ENCODE results near the gene SUPT6H. TPM values are rescaled to one million over a fixed set of nuclear protein-coding genes. Genes with fewer than 3 reads are reported as not detected.

Gene SUPT6H
- total RNA-seq, result 100 to 1,000 TPM in 1 of 2 experiments, 10 to 100 TPM in 1; 88.1 to 105 TPM
- polyA plus RNA-seq, result 10 to 100 TPM in 1 of 3 donors, 1 to 10 TPM in 2; 7.4 to 22.0 (median 10.0) TPM
- 168 to 264 (median 190) reads per million in 6 experiments for total RNA-seq

DNA sequence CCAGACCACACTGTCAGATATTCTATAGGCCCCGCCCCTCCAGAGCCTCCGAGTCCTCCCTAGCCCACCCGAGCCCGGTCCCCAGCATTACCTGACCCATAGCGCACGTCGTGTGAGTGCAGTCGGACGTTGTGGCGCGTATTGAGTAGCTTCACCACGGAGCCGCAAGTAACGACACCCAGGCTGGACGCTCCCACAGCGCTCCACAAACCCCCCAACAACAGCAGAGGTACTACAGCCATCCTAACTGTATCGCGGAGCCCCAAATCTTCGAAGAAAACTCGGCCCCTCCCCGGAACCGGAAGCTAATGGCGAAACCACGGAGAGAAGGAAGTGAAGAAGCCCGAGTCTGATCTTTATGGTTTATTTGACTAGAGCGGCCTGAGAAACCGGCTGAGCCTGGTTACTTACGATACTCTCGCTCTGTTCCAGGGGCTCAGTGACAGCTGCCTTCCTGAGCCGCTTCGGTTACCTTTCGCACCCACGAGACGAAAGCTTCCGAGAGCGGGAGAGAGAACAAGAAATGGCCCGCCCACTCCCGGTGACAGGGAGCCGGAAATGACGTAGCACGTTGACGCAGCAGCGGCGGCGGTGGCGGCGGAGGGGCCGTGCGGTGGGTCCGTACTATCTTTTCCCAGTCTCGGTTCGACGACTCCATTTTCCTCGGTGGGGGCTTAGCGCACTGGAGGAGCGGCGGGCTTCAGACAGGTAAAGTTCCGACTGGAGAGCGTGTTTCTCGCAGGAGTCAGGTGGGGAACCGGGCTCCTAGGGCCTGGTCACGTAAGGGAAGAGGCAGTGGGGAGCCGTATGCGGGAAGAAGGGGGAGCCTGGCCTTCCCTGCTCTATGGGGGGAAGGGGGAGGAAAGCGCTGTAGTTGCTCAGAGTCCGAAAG lies at the start of gene SUPT6H, which contains the start of gene SDF2:
Gene SUPT6H (plus strand): TSS at position 571 of the 892 bp plus-strand sequence. CDS start 11,197 bp downstream, outside the sequence.
Gene SDF2 (minus strand): TSS at position 272 of the 892 bp plus-strand sequence. CDS start 30 bp downstream, at position 242.
- peak; percentile 88 to 89 for ATAC-seq
- Mint-ChIP-seq H3K4me1 (peaks cover 30 to 71% (median 65%) of the 10 kb centered on the region in 4 donors), H3K27me3 (no peaks in the 10 kb centered on the region), H3K4me3 (peak within 1 kb of the TSS; percentile 94 to 100 (median 100)), H3K9me3 (no peaks in the 10 kb centered on the region), H3K27ac (peak within 1 kb of the TSS; percentile 99 to 100 (median 100)), H3K36me3 (peaks cover 0 to 40% (median 18%) of the 10 kb centered on the region in 3 donors)
- peak; percentile 86 to 98 (median 94) for DNase-seq
- POLR2A ChIA-PET, result interaction anchor here (0.6 to 4.6 kb wide), 21 partner anchors 9 to 580 kb away, joined by 3 to 62 read pairs (median 5); partner anchors contain the start of genes ALDOC, BLTP2, PHF12 and POLDIP2

- H3K27me3 Mint-ChIP-seq, result no peaks in the 10 kb centered on the region
- POLR2A ChIA-PET, result interaction anchor here (1.1 to 2.8 kb wide), 2 partner anchors 13 to 119 kb away, joined by 3 to 13 read pairs; partner anchors contain the start of gene SPAG5
- DNase-seq (no peak), ATAC-seq (no peak)
- no peak overlapping the region for H3K4me3 Mint-ChIP-seq
- H3K36me3 Mint-ChIP-seq, result peaks cover 6 to 46% (median 18%) of the 10 kb centered on the region in 3 donors
- H3K27ac Mint-ChIP-seq, result peak overlapping the region in 8 of 10 donors; percentile 5 to 79 (median 59)
- peaks cover 0 to 18% (median 8%) of the 10 kb centered on the region in 4 donors for H3K4me1 Mint-ChIP-seq
- H3K9me3 Mint-ChIP-seq, result no peaks in the 10 kb centered on the region
These were observed 49.5 kb upstream of the SUPT6H start for GRCh38 chr17:28612531-28612930.

DNA sequence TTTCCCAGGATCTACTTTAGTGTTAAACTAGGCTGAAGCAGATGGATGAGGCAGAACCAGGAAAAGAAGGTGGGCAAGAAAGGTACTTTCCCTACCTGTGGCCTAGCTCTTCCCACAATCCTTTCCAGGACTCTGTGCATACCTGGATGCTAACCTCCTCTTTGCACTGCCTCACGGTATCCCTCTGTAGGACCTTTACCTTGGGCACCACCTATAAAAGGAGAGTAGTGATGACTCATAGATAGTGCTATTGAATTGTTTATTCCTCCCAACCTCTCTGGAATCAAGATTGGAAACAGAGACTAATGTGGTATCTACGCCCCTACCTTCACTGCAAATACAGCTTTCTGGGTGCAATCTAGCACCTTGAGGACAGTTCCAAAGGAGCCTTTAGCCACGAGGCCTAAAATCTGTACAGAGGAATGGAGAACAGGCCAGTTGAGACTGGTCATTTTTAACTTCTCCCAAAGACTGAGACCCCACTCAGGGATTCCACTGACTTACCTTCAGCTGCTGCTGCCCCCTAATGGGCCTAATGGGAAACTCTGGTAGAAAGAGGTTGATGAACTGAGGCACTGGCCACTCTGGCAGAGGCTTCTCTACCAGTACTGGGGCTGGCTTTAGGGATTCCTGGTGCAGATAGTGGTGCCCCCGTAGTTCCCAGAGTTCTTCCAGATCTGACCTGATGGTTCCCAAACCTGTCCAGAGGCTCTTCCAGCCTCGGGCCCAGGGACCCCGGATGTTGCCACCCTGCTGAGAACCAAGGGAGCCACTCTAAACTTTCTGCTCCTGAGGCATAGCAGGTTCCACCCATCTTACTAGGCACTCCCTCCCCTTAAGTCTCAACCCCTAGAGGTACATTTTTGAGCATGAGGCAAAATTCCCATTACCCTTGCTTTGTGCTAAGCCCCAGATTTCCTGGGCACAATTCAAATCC lies 48.8 kb upstream of the SUPT6H start:
- ATAC-seq (peak; percentile 50 to 57), DNase-seq (peak in 8 of 10 donors; percentile 7 to 71 (median 42))
- Mint-ChIP-seq H3K4me1 (peaks cover 0 to 18% (median 8%) of the 10 kb centered on the region in 4 donors), H3K36me3 (peaks cover 6 to 53% (median 18%) of the 10 kb centered on the region in 3 donors), H3K4me3 (no peak overlapping the region), H3K27ac (peak overlapping the region in 6 of 10 donors; percentile 5 to 74 (median 64)), H3K9me3 (no peaks in the 10 kb centered on the region), H3K27me3 (no peaks in the 10 kb centered on the region)
- POLR2A ChIA-PET, result interaction anchor here (2.8 kb wide), 1 partner anchor 14 kb away, joined by 13 read pairs; the partner anchor contains the start of gene SPAG5

- peaks cover 6 to 60% (median 18%) of the 10 kb centered on the region in 3 donors for H3K36me3 Mint-ChIP-seq
- no peaks in the 10 kb centered on the region for H3K9me3 Mint-ChIP-seq
- no peak within 1 kb of the TSS for H3K4me3 Mint-ChIP-seq
- DNase-seq (no peak), ATAC-seq (no peak)
- POLR2A ChIA-PET, result no interaction called here
- H3K27ac Mint-ChIP-seq, result peak within 1 kb of the TSS in 5 of 10 donors; percentile 63 to 74 (median 64)
- peaks cover 0 to 18% (median 8%) of the 10 kb centered on the region in 4 donors for H3K4me1 Mint-ChIP-seq
- no peaks in the 10 kb centered on the region for H3K27me3 Mint-ChIP-seq
These were observed 48.0 kb upstream of the SUPT6H start, which contains the start of gene RSKR for GRCh38 chr17:28613931-28614381. Gene RSKR (minus strand): TSS chr17:28614185. CDS start chr17:28614161, 24 bp downstream.

- Mint-ChIP-seq H3K9me3 (no peaks in the 10 kb centered on the region), H3K27me3 (no peaks in the 10 kb centered on the region), H3K36me3 (peaks cover 6 to 68% (median 18%) of the 10 kb centered on the region in 3 donors), H3K4me1 (peaks cover 0 to 18% (median 7%) of the 10 kb centered on the region in 4 donors), H3K4me3 (no peak overlapping the region), H3K27ac (no peak overlapping the region)
- POLR2A ChIA-PET, result no interaction called here
- ATAC-seq (no peak), DNase-seq (no peak)
These were observed 46.6 kb upstream of the SUPT6H start for GRCh38 chr17:28615260-28615940.

- peaks cover 6 to 75% (median 26%) of the 10 kb centered on the region in 3 donors for H3K36me3 Mint-ChIP-seq
- no peaks in the 10 kb centered on the region for H3K9me3 Mint-ChIP-seq
- H3K4me1 Mint-ChIP-seq, result peaks cover 0 to 18% (median 8%) of the 10 kb centered on the region in 4 donors
- no peak overlapping the region for H3K27ac Mint-ChIP-seq
- no peak for ATAC-seq
- no peak for DNase-seq
- no peaks in the 10 kb centered on the region for H3K27me3 Mint-ChIP-seq
- H3K4me3 Mint-ChIP-seq, result no peak overlapping the region
- POLR2A ChIA-PET, result interaction anchor here (0.5 to 0.6 kb wide), 2 partner anchors 31 to 45 kb away, joined by 3 read pairs; partner anchors contain the start of genes SDF2 and SUPT6H
These were observed 45.7 kb upstream of the SUPT6H start for GRCh38 chr17:28616281-28616680.

GRCh38 chr17:28618464-28618863 lies 43.5 kb upstream of the SUPT6H start:
- Mint-ChIP-seq H3K9me3 (no peaks in the 10 kb centered on the region), H3K27me3 (no peaks in the 10 kb centered on the region), H3K36me3 (peaks cover 12 to 97% (median 39%) of the 10 kb centered on the region in 3 donors), H3K27ac (no peak overlapping the region), H3K4me3 (no peak overlapping the region), H3K4me1 (peaks cover 0 to 8% (median 3%) of the 10 kb centered on the region in 4 donors)
- POLR2A ChIA-PET, result no interaction called here
- no peak for ATAC-seq
- DNase-seq, result no peak

DNA sequence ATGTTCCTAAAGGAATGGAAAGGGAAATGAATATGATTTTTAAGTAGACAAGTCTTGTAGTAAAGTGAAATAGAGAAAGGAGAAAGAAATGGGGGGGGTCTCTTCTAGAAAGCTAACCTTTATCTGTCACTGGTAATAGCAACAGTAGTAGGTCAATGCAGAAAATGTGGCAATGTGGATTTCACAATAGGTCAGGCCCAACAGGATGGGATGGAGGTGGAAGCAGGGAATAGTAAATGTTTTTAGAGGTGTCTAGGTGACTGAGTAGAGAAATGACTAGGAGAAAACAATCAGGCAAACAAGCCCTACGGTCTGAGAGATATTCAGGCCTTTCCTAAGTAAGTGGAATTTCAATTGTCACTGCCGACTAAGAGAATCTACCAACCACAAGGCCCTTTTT lies 42.0 kb upstream of the SUPT6H start:
- Mint-ChIP-seq H3K4me1 (peaks cover 0 to 4% (median 2%) of the 10 kb centered on the region in 4 donors), H3K27ac (peak overlapping the region in 1 of 10 donors; percentile 70), H3K9me3 (no peaks in the 10 kb centered on the region), H3K36me3 (peaks cover 12 to 100% (median 43%) of the 10 kb centered on the region in 3 donors), H3K27me3 (no peaks in the 10 kb centered on the region), H3K4me3 (no peak overlapping the region)
- POLR2A ChIA-PET, result no interaction called here
- DNase-seq, result no peak
- ATAC-seq, result no peak

GRCh38 chr17:28622186-28622585 lies 39.8 kb upstream of the SUPT6H start:
- ATAC-seq (no peak), DNase-seq (no peak)
- Mint-ChIP-seq H3K9me3 (no peaks in the 10 kb centered on the region), H3K4me1 (peaks cover 0 to 12% (median 4%) of the 10 kb centered on the region in 4 donors), H3K4me3 (no peak overlapping the region), H3K27me3 (no peaks in the 10 kb centered on the region), H3K36me3 (peaks cover 6 to 97% (median 28%) of the 10 kb centered on the region in 3 donors), H3K27ac (no peak overlapping the region)
- POLR2A ChIA-PET, result no interaction called here

- Mint-ChIP-seq H3K4me1 (peaks cover 0 to 15% (median 4%) of the 10 kb centered on the region in 4 donors), H3K27ac (peak overlapping the region in 1 of 10 donors; percentile 45), H3K9me3 (no peaks in the 10 kb centered on the region), H3K36me3 (peaks cover 6 to 97% (median 30%) of the 10 kb centered on the region in 3 donors), H3K27me3 (no peaks in the 10 kb centered on the region), H3K4me3 (no peak overlapping the region)
- no peak for ATAC-seq
- no peak for DNase-seq
- POLR2A ChIA-PET, result interaction anchor here (0.6 to 1.0 kb wide), 3 partner anchors 19 to 601 kb away, joined by 3 read pairs; no protein-coding TSS in a partner anchor
These were observed 38.3 kb upstream of the SUPT6H start for GRCh38 chr17:28623696-28624095.

- peak overlapping the region in 2 of 10 donors; percentile 7 to 71 for H3K27ac Mint-ChIP-seq
- no peak for ATAC-seq
- no peaks in the 10 kb centered on the region for H3K9me3 Mint-ChIP-seq
- no peaks in the 10 kb centered on the region for H3K27me3 Mint-ChIP-seq
- DNase-seq, result no peak
- H3K36me3 Mint-ChIP-seq, result peaks cover 6 to 93% (median 30%) of the 10 kb centered on the region in 3 donors
- H3K4me3 Mint-ChIP-seq, result no peak overlapping the region
- H3K4me1 Mint-ChIP-seq, result peaks cover 0 to 15% (median 4%) of the 10 kb centered on the region in 4 donors
- POLR2A ChIA-PET, result interaction anchor here (0.7 kb wide), 1 partner anchor 1277 kb away, joined by 3 read pairs; no protein-coding TSS in a partner anchor
These were observed 37.9 kb upstream of the SUPT6H start for GRCh38 chr17:28624148-28624547.

All from naive thymus-derived CD8-positive, alpha-beta T cell (primary cell).